ENCODE data around the gene SLC22A31. TPM values are rescaled to one million over a fixed set of nuclear protein-coding genes. Genes with fewer than 3 reads are reported as not detected.
A peak's percentile ranks its signal among the peaks of the same experiment; 100 is the strongest.
"Not testable (repeated sequence)": the region's sequence is repeated elsewhere in the genome, so short reads cannot be mapped to it uniquely, and the experiment has no call there.

SLC22A31 gene
- total RNA-seq (2014; rRNA removed; shearing (Covaris generic)), result not detected in 2 replicates
- total RNA-seq (2022), result not detected in 2 replicates
- not detected for Bru-seq, nascent RNA
- not detected for BruChase-seq, experiment 1, labeled RNA remaining after a 6-hour chase
- percentile 12 among the genes with signal in this experiment for BruChase-seq, experiment 2, labeled RNA remaining after a 2-hour chase
- long read RNA-seq, result 0 reads

- CTCF ChIA-PET (ENCODE audit: unreplicated experiment), result no interaction called here
- intact Hi-C loops (cut with micrococcal nuclease; ENCODE audit: unreplicated experiment), result no loop called here
- no peak within 1 kb of the TSS for H2AFZ ChIP-seq (ENCODE audit: low read length)
- H3K79me2 ChIP-seq (ENCODE audit: insufficient read depth, low read depth, low read length), result no peaks in the 10 kb centered on the region
- no peak for DNase-seq (ENCODE audit: low spot score)
- H3K4me2 ChIP-seq (ENCODE audit: low read length), result no peak within 1 kb of the TSS
- BruUV-seq (replicated peaks), result no TSS peak
- POLR2A ChIA-PET, result no interaction called here
- no peak within 1 kb of the TSS for H3K27ac ChIP-seq (ENCODE audit: low read depth, low read length, poor library complexity, severe bottlenecking)
- TF ChIP-seq EZH2phosphoT487 (IDR thresholded peaks at IDR 0.05; ENCODE audit: borderline replicate concordance, low read depth, low read length), result no peak
- no peak for TF ChIP-seq CTCF (conservative IDR thresholded peaks at IDR 0.05; ENCODE audit: low read length)
- H3K9me3 ChIP-seq (ENCODE audit: low read length), result no peaks in the 10 kb centered on the region
- H3K9me2 ChIP-seq (ENCODE audit: insufficient read depth, low read length), result no peaks in the 10 kb centered on the region
- H4K20me1 ChIP-seq (ENCODE audit: insufficient read depth, low read length), result no peaks in the 10 kb centered on the region
- H3K4me1 ChIP-seq (ENCODE audit: insufficient read depth, low read length, poor library complexity, severe bottlenecking), result no peaks in the 10 kb centered on the region
- no peaks in the 10 kb centered on the region for H3K36me3 ChIP-seq (ENCODE audit: insufficient read depth, low read length)
- no peak within 1 kb of the TSS for H3K4me3 ChIP-seq (ENCODE audit: low read depth, low read length, poor library complexity, severe bottlenecking)
These were observed at the start of gene SLC22A31 for GRCh38 chr16:89200124-89200849. TSS of gene SLC22A31 (minus strand) at chr16:89200537. CDS start at chr16:89200501, 36 bp downstream.

- ChIA-PET CTCF (ENCODE audit: unreplicated experiment) (no interaction called here), POLR2A (no interaction called here)
- H4K20me1 ChIP-seq (ENCODE audit: insufficient read depth, low read length), result no peaks in the 10 kb centered on the region
- H3K79me2 ChIP-seq (ENCODE audit: insufficient read depth, low read depth, low read length), result no peaks in the 10 kb centered on the region
- H3K9me2 ChIP-seq (ENCODE audit: insufficient read depth, low read length), result no peaks in the 10 kb centered on the region
- H3K4me2 ChIP-seq (ENCODE audit: low read length), result no peak overlapping the region; the same call in 1 of the 2 replicates
- no TSS peak for BruUV-seq (replicated peaks)
- H3K4me1 ChIP-seq (ENCODE audit: insufficient read depth, low read length, poor library complexity, severe bottlenecking), result peaks cover 6% of the 10 kb centered on the region
- intact Hi-C loops (cut with micrococcal nuclease; ENCODE audit: unreplicated experiment), result no loop called here
- H3K36me3 ChIP-seq (ENCODE audit: insufficient read depth, low read length), result no peaks in the 10 kb centered on the region
- no peak for DNase-seq (ENCODE audit: low spot score)
- H3K27ac ChIP-seq (ENCODE audit: low read depth, low read length, poor library complexity, severe bottlenecking), result no peak overlapping the region
- H2AFZ ChIP-seq (ENCODE audit: low read length), result no peak overlapping the region
- H3K4me3 ChIP-seq (ENCODE audit: low read depth, low read length, poor library complexity, severe bottlenecking), result no peak overlapping the region
- no peak for TF ChIP-seq EZH2phosphoT487 (IDR thresholded peaks at IDR 0.05; ENCODE audit: borderline replicate concordance, low read depth, low read length)
- TF ChIP-seq CTCF (conservative IDR thresholded peaks at IDR 0.05; ENCODE audit: low read length), result no peak
- peaks cover 6% of the 10 kb centered on the region; the same call in 1 of the 2 replicates for H3K9me3 ChIP-seq (ENCODE audit: low read length)
These were observed 48.1 kb upstream of the SLC22A31 start for GRCh38 chr16:89248196-89248982.

- CTCF ChIA-PET (ENCODE audit: unreplicated experiment); H2AFZ ChIP-seq (ENCODE audit: low read length); POLR2A ChIA-PET; H3K9me2 ChIP-seq (ENCODE audit: insufficient read depth, low read length); H3K79me2 ChIP-seq (ENCODE audit: insufficient read depth, low read depth, low read length); H3K9me3 ChIP-seq (ENCODE audit: low read length); BruUV-seq (replicated peaks); DNase-seq (ENCODE audit: low spot score); H3K36me3 ChIP-seq (ENCODE audit: insufficient read depth, low read length); H3K4me1 ChIP-seq (ENCODE audit: insufficient read depth, low read length, poor library complexity, severe bottlenecking); H3K27ac ChIP-seq (ENCODE audit: low read depth, low read length, poor library complexity, severe bottlenecking); H4K20me1 ChIP-seq (ENCODE audit: insufficient read depth, low read length): not testable (repeated sequence)
- H3K4me3 ChIP-seq (ENCODE audit: low read depth, low read length, poor library complexity, severe bottlenecking), result peak overlapping the region; percentile 55
- peak overlapping the region; percentile 30; the same call in 1 of the 2 replicates for H3K4me2 ChIP-seq (ENCODE audit: low read length)
- intact Hi-C loops (cut with micrococcal nuclease; ENCODE audit: unreplicated experiment), result loop anchor here (2.0 kb wide), 1 partner anchor 41 kb away; no protein-coding TSS in a partner anchor
These were observed 47.4 kb upstream of the SLC22A31 start for GRCh38 chr16:89247734-89248075.
